Left forelimb (tissue), 1 donor: ENCODE measurements around the gene PGP.

Experiments
- DNase-seq: peaks from one replicate; pipeline ENCODE4 v3.0.0-alpha.2; 2018; ENCODE audit warnings: low spot score

PGP gene

GRCh38 chr16:2199095-2199494, 15.5 kb downstream of the PGP start:
- DNase-seq = no peak

DNA sequence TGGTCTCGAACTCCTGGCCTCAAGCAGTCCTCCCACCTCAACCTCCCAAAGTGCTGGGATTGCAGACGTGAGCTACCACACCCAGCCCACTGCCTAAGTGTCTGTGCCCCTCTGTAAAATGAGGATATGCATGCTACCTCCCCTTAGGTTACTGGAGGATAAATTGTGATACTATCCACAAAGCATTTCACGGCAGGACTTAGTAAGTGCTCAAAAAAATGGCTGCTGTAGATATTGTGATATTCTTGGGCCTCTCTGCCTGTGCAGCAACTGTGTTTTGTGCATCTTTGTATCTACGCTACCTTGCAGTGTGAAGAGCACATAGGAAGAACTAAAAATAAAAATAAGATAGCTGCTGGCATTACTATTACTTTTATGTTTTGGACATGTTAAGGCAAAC, 16.4 kb downstream of the PGP start:
- DNase-seq = no peak

- no peak for DNase-seq
Observed at GRCh38 chr16:2197765-2198164, 16.9 kb downstream of the PGP start.

DNA sequence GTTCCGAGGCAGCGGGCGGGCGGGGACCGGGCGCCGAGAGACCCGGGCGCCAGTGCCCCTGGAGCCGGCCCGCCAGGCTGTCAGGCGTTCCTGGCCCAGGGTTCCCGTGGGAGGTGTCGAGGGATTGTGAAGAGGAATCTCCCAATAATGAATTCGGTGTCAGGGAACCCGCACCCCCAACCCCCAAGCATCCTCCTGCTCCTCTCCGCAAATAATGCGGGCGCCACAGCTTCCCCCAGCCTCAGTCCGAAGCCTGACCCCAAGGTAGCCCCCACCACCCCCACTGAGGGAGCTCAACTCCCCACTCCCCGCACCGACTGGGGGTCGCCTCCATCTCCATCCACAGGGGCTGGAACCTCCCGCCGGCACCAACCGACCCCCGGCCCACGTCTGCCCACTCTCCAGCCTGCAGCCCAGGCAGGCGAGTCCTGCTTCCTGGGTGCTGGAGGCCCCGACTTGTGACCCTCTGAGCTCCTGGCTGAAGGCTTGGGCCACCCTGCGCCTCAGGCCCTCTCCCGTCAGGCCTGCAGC, 17.6 kb downstream of the PGP start:
- no peak for DNase-seq

GRCh38 chr16:2196162-2196980, 18.3 kb downstream of the PGP start, which contains the start of gene CASKIN1:
Gene CASKIN1 (minus strand): TSS chr16:2196605. CDS start chr16:2196432, 173 bp downstream.
- no peak for DNase-seq

DNA sequence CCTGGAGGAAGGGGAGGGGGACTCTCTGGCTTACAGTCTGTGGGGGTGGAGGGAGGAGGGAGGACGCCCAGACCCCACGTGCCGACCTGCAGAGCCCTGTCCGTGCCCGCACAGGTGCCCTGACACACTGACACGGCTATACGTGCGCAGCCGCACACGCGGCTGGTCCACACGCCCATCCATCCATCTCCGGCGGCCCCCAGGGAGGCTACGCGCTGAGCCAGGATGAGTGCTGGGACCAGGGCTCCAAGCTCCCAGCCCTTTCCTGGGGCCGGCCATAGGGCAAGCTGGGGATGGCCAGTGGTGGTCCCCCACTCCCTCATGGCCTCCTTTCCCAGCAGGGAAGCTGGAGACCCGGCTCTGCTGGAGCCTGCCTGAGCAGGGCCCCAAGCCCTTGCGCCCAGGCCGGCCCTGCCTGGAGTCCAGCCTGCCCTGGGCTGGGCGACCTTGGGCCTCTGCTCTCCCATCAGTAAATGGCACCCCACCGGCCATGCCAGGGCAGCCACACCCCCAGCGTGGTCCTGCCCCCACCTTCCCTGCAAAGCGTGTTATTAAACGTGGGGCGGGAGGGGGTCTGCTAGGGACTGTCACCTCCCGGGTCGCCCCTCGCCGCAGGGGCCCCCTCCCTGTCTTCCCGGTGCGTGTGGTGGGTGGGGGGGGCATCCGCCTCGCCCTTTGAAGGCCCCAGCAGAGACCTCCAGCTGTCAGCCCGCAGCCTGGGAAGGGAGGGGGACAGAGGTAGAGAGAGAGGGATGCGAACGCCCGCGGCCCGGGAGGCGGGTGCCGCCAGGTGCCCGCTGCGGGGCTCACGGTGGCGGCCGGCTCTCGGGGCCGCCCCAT, 19.1 kb downstream of the PGP start:
- DNase-seq = no peak

GRCh38 chr16:2194852-2195321, 19.8 kb downstream of the PGP start:
- no peak for DNase-seq

GRCh38 chr16:2194166-2194834, 20.3 kb downstream of the PGP start:
- no peak for DNase-seq

GRCh38 chr16:2191446-2191706, 23.3 kb downstream of the PGP start:
- no peak for DNase-seq

DNA sequence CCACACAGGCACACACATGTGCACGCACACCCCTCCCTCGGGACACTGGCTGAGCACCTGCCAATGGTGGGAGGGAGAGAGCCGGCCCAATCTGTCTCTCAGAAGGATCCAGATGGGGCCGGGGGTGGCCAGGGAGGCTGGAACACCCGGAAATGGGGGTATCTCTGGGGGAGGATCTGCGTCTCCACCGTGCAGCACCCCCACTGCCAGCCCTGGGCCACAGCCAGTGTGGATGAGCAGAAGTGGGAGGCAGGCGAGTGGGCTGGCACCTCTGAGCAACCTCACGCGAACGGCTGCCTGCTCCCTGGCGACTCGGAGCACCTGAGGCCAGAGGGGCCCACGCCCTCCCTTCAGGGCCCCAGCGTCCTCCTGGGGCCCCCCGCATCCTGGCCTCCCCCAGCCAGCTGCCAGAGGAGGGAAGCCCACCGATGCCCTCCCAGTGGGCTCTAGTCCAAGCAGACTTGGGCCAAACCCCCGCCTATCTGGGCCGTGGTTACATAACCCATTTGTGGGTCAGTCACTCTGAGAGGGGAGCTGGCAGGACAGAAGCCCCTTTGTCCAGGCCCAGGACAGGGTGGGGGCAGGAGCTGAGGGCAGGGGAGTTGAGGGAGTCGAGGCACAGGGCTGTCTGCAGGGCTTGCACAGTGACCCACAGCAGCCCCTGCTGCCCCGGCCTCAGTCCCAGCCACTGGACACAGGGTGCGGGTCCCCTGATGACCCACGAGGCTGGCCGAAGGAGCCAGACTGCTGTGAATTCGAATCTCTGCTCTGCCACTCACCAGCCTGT, 23.8 kb downstream of the PGP start:
- no peak for DNase-seq

DNA sequence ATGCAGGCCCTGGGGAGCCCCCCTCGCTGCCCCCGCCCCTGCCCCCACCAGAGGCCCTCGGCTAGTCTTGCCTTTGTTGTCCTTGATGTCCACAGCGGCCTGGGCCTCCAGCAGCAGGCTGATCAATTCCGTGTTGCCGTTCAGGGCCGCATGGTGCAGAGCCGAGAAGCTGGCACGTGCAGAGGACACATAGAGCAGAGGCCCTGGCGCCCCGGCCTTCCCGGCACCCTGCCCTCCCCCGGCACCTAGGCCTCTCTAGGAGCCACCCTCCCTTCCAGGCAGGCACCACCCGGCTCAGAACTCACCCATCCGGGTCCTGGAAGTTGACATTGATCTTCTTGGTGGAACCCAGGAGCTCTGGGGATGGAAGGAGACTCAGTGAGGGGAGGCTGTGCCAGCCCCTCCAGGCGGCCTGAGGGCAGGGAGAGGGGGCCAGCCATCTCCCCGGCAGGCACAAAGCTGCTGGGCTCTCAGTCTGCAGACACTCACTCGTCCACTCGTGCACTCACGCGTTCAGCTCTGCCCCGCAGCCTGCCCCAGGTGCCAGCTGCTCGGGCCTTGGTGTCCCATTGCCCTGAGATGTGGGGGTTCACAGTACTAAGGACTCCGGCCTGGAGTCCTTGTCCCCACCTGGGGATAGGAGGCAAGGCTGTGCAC, 24.5 kb downstream of the PGP start:
- no peak for DNase-seq

- no peak for DNase-seq
Observed at GRCh38 chr16:2189252-2189893, 25.3 kb downstream of the PGP start.

GRCh38 chr16:2188395-2188794, 26.2 kb downstream of the PGP start:
- no peak for DNase-seq

- DNase-seq = no peak
Observed at GRCh38 chr16:2187212-2187611, 27.4 kb downstream of the PGP start.

- DNase-seq = no peak
Observed at GRCh38 chr16:2186505-2186904, 28.1 kb downstream of the PGP start.

GRCh38 chr16:2186064-2186463, 28.6 kb downstream of the PGP start:
- DNase-seq = no peak

- no peak for DNase-seq
Observed at GRCh38 chr16:2184962-2185361, 29.7 kb downstream of the PGP start.

- DNase-seq = no peak
Observed at GRCh38 chr16:2184346-2184745, 30.3 kb downstream of the PGP start.

GRCh38 chr16:2183671-2184070, 31.0 kb downstream of the PGP start:
- DNase-seq = no peak

DNA sequence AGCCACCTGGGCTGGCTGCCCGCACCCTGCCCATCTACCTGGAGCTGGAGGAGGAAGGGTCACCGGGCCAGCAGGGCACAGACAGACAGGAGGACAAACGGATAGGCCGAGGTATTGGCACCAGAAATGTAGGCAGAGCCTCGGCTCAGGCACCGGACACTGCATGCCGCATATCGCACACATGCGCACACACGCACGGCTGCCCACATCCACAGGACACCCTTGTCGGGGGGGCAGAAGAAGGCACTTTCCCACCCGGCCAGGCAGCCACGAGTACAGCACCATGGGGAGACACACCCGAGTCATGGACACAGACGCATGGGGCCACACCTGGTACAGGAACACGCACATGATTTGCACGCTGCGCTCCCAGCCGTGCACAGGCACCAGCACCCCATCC, 32.7 kb downstream of the PGP start:
- no peak for DNase-seq
